HG02973 (cell line): ENCODE data around the gene GIPC2.
"Not testable (repeated sequence)": the region's sequence is repeated elsewhere in the genome, so short reads cannot be mapped to it uniquely, and the experiment has no call there.

Experiments used
- ATAC-seq: cut with Tn5 transposase; IDR thresholded peaks from one replicate; pipeline ENCODE4 v1.9.1; 2021; ENCODE audit warnings: moderate library complexity; ENCODE audit not compliant: unreplicated experiment

Gene GIPC2

GRCh38 chr1:78092643-78093042, 46.9 kb downstream of the GIPC2 start:
- ATAC-seq: no peak

GRCh38 chr1:78093560-78093959, 47.8 kb downstream of the GIPC2 start:
- no peak for ATAC-seq

GRCh38 chr1:78094639-78095038, 48.9 kb downstream of the GIPC2 start:
- ATAC-seq: no peak

- no peak for ATAC-seq
These were observed 49.8 kb downstream of the GIPC2 start for GRCh38 chr1:78095593-78095992.

GRCh38 chr1:78096017-78096416, 50.3 kb downstream of the GIPC2 start:
- ATAC-seq: no peak

GRCh38 chr1:78096976-78097375, 51.2 kb downstream of the GIPC2 start:
- no peak for ATAC-seq

GRCh38 chr1:78101051-78101450, 55.3 kb downstream of the GIPC2 start:
- no peak for ATAC-seq

GRCh38 chr1:78101514-78101913, 55.7 kb downstream of the GIPC2 start:
- no peak for ATAC-seq

GRCh38 chr1:78102082-78102481, 56.3 kb downstream of the GIPC2 start:
- no peak for ATAC-seq

- ATAC-seq: no peak
These were observed 57.1 kb downstream of the GIPC2 start for GRCh38 chr1:78102916-78103315.

- ATAC-seq: no peak
These were observed 58.6 kb downstream of the GIPC2 start for GRCh38 chr1:78104322-78104721.

- not testable (repeated sequence) for ATAC-seq
These were observed 63.9 kb downstream of the GIPC2 start for GRCh38 chr1:78109659-78110058.

GRCh38 chr1:78113156-78113916, 67.6 kb downstream of the GIPC2 start:
- no peak for ATAC-seq

- ATAC-seq: peak; percentile 96
These were observed 68.5 kb downstream of the GIPC2 start for GRCh38 chr1:78114034-78114956.

GRCh38 chr1:78120485-78120884, 74.7 kb downstream of the GIPC2 start:
- not testable (repeated sequence) for ATAC-seq

- ATAC-seq: no peak
These were observed 75.9 kb downstream of the GIPC2 start for GRCh38 chr1:78121710-78122109.

GRCh38 chr1:78122389-78122788, 76.6 kb downstream of the GIPC2 start:
- no peak for ATAC-seq

- no peak for ATAC-seq
These were observed 80.7 kb downstream of the GIPC2 start for GRCh38 chr1:78126506-78126905.

GRCh38 chr1:78132174-78132947, 86.6 kb downstream of the GIPC2 start:
- ATAC-seq: no peak

GRCh38 chr1:78132948-78133322, 87.2 kb downstream of the GIPC2 start:
- no peak for ATAC-seq

- ATAC-seq: no peak
These were observed 90.9 kb downstream of the GIPC2 start for GRCh38 chr1:78136680-78137079.
